Head of caudate nucleus (tissue), 42 donors: ENCODE data around the gene PCDHGA12.
"Not testable (repeated sequence)": the region's sequence is repeated elsewhere in the genome, so short reads cannot be mapped to it uniquely, and the experiment has no call there.

Experiments
- DNase-seq, 42 donors: peaks; one replicate each; pipeline versions ENCODE4 v3.0.0 to v3.0.0-alpha.2; 2020 to 2021; ENCODE audit warnings: mixed read lengths in 7 of 42
- intact Hi-C: fragments of 100-400 bp; cut with DNase I; formaldehyde crosslinking; loops from one replicate; pipeline ENCODE4 v1.15.0; 2022

The PCDHGA12 gene

DNA sequence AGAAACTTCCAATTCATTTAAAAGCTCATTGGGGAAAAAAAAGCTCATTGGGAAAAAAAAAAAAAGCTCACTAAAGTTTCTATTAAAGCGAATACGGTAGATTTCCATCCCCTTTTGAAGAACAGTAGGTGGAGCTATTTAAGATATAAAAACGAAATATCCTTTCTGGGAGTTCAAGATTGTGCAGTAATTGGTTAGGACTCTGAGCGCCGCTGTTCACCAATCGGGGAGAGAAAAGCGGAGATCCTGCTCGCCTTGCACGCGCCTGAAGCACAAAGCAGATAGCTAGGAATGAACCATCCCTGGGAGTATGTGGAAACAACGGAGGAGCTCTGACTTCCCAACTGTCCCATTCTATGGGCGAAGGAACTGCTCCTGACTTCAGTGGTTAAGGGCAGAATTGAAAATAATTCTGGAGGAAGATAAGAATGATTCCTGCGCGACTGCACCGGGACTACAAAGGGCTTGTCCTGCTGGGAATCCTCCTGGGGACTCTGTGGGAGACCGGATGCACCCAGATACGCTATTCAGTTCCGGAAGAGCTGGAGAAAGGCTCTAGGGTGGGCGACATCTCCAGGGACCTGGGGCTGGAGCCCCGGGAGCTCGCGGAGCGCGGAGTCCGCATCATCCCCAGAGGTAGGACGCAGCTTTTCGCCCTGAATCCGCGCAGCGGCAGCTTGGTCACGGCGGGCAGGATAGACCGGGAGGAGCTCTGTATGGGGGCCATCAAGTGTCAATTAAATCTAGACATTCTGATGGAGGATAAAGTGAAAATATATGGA lies at the start of gene PCDHGA12:
Gene PCDHGA12 (plus strand): TSS at position 176 of the 782 bp plus-strand sequence. CDS start 253 bp downstream, at position 429.
- DNase-seq: peak in 25 of 42 donors; percentile 15 to 70 (median 39)
- intact Hi-C loops: no loop called here

DNA sequence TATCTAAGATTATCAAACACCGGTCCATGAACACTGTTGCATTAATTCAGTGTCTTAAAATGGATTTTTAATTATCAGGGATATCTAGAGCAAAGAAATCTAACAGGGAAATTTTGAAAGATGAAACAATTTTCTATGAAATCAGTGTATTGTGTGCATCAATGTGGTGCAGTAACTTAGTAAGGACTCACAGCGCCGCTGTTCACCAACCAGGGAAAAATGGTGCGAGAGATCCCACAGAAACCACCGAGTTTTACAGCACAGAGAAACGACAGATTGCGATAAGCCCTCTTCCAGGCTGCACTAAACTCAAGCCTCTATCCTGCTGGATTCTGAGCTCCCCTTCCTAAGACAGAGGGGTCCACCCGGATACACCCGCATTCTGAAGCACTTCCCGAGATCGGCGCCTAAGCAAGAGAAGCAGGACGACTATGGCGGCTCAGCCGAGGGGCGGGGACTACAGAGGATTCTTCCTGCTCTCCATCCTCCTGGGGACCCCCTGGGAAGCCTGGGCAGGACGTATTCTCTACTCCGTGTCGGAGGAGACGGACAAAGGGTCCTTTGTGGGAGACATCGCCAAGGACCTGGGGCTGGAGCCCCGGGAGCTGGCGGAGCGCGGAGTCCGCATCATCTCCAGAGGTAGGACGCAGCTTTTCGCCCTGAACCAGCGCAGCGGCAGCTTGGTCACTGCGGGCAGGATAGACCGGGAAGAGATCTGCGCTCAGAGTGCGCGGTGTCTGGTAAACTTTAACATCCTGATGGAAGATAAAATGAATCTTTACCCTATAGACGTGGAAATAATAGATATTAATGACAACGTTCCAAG lies 47.6 kb upstream of the PCDHGA12 start, which contains the start of gene PCDHGA7:
Gene PCDHGA7 (plus strand): TSS at position 274 of the 826 bp plus-strand sequence. CDS start 158 bp downstream, at position 432.
- no peak for DNase-seq
- intact Hi-C loops: no loop called here

DNA sequence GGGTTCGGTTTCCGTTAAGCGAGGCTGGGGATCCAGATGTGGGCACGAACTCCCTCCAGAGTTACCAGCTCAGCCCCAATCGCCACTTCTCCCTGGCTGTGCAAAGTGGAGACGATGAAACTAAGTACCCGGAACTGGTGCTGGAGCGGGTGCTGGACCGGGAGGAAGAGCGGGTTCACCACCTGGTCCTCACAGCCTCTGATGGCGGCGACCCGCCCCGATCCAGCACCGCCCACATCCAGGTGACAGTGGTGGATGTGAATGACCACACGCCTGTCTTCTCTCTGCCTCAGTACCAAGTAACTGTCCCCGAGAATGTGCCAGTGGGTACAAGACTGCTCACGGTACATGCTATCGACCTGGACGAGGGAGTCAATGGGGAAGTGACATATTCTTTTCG lies 47.0 kb upstream of the PCDHGA12 start:
- intact Hi-C loops: no loop called here
- DNase-seq: no peak

DNA sequence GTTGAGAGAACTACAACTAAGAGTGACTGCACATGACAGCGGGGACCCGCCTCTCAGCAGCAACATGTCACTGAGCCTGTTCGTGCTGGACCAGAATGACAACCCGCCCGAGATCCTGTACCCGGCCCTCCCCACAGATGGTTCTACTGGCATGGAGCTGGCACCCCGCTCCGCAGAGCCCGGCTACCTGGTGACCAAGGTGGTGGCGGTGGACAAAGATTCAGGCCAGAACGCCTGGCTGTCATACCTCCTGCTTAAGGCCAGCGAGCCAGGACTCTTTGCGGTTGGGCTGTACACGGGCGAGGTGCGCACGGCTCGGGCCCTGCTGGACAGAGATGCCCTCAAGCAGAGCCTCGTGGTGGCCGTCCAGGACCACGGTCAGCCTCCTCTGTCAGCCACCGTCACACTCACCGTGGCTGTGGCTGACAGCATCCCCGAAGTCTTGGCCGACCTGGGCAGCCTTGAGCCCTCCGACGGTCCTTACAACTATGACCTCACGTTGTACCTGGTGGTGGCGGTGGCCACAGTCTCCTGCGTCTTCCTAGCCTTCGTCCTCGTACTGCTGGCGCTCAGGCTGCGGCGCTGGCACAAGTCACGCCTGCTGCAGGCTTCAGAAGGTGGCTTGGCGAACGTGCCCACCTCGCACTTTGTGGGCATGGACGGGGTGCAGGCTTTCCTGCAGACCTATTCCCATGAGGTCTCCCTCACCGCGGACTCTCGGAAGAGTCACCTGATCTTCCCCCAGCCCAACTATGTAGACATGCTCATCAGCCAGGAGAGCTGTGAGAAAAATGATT lies 45.6 kb upstream of the PCDHGA12 start:
- intact Hi-C loops: no loop called here

DNA sequence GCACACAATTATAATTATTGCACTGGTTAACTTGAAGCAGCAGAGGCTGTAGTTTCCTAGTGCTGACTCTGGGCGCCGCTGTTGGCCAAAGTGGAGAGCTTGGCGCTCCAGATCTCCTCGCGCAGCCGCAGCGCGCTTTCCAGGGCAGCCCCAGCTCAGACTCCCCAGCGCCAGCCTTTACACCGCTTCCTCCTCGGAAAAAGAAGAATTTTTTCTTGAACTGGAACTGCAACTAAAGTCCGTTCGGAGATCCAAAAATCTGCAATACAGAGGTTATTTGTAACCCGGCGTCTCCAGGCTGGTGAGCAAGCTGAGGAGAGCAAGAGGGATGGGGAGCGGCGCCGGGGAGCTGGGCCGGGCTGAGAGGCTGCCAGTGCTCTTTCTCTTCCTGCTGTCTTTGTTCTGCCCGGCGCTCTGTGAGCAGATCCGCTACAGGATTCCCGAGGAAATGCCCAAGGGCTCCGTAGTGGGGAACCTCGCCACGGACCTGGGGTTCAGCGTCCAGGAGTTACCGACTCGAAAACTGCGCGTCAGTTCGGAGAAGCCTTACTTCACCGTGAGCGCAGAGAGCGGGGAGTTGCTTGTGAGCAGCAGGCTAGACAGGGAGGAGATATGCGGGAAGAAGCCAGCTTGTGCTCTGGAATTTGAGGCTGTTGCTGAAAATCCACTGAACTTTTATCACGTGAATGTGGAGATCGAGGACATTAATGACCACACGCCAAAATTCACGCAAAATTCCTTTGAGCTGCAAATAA lies 42.6 kb upstream of the PCDHGA12 start, which contains the start of gene PCDHGB4:
Gene PCDHGB4 (plus strand): TSS at position 142 of the 755 bp plus-strand sequence. CDS start 187 bp downstream, at position 329.
- intact Hi-C loops: not testable (repeated sequence)
- peak in 1 of 42 donors; percentile 33 for DNase-seq

More for the DNA sequence above, 45.6 kb upstream of the PCDHGA12 start:
- DNase-seq: no peak

DNA sequence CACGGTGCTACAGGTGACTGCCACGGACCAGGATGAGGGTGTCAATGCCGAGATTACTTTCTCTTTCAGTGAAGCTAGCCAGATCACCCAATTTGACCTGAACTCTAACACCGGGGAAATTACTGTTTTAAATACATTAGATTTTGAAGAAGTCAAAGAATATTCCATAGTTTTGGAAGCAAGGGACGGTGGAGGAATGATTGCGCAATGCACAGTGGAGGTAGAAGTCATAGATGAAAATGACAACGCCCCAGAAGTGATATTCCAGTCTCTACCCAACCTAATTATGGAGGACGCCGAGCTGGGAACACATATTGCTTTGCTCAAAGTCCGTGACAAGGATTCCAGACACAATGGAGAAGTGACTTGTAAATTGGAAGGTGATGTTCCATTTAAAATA lies 41.6 kb upstream of the PCDHGA12 start:
- intact Hi-C loops: no loop called here
- no peak for DNase-seq

DNA sequence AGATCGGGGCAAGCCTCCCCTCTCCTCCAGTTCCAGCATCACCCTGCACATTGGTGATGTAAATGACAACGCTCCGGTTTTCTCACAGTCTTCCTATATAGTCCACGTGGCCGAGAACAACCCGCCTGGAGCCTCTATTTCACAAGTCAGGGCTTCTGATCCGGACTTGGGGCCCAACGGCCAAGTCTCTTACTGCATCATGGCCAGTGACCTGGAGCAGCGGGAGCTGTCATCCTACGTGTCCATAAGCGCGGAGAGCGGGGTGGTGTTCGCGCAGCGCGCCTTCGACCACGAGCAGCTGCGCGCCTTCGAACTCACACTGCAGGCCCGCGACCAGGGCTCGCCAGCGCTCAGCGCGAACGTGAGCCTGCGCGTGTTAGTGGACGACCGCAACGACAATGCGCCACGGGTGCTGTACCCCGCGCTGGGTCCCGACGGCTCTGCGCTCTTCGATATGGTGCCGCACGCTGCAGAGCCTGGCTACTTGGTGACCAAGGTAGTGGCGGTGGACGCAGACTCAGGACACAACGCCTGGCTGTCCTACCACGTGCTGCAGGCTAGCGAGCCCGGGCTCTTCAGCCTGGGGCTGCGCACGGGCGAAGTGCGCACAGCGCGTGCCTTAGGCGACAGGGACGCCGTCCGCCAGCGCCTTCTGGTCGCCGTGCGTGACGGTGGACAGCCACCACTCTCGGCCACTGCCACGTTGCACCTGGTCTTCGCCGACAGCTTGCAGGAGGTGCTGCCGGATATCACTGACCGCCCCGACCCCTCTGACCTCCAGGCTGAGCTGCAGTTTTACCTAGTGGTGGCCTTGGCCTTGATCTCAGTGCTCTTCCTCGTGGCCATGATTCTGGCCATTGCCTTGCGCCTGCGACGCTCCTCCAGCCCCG lies 40.9 kb upstream of the PCDHGA12 start:
- intact Hi-C loops: no loop called here
- peak in 1 of 42 donors; percentile 31 for DNase-seq

DNA sequence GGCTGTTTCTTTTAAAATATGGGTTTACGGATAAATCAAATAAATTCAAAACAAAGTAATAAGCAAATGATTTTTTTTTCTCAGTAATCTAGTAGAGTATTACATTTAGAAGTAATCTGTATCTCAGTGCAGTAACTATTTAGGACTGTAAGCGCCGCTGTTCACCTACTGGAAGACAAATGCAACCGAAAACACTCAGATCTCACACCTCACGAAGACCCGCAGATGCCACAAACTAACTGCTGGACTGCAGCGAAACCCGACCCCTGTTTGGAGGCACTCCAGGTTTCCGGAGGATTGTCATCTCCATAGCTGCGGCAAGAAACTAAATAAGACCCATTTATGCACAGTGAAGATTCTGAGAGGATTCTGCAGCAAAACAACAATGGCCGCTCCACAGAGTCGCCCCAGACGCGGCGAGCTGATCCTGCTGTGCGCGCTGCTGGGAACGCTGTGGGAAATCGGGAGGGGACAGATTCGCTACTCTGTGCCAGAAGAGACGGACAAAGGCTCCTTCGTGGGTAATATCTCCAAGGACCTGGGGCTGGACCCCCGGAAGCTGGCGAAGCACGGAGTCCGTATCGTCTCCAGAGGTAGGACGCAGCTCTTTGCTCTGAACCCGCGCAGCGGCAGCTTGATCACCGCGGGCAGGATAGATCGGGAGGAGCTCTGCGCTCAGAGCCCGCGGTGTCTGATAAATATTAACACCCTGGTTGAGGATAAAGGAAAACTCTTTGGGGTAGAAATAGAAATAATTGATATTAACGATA lies 37.7 kb upstream of the PCDHGA12 start, which contains the start of gene PCDHGA8:
Gene PCDHGA8 (plus strand): TSS at position 205 of the 770 bp plus-strand sequence. CDS start 181 bp downstream, at position 386.
- peak in 1 of 42 donors; percentile 28 for DNase-seq
- intact Hi-C loops: no loop called here

DNA sequence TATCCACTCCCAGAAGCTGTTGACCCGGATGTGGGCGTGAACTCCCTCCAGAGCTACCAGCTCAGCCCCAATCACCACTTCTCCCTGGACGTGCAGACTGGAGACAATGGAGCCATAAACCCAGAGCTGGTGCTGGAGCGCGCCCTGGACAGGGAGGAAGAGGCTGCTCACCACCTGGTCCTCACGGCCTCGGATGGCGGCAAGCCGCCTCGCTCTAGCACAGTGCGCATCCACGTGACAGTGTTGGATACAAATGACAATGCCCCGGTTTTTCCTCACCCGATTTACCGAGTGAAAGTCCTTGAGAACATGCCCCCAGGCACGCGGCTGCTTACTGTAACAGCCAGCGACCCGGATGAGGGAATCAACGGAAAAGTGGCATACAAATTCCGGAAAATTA lies 37.0 kb upstream of the PCDHGA12 start:
- intact Hi-C loops: no loop called here
- peak in 1 of 42 donors; percentile 17 for DNase-seq

DNA sequence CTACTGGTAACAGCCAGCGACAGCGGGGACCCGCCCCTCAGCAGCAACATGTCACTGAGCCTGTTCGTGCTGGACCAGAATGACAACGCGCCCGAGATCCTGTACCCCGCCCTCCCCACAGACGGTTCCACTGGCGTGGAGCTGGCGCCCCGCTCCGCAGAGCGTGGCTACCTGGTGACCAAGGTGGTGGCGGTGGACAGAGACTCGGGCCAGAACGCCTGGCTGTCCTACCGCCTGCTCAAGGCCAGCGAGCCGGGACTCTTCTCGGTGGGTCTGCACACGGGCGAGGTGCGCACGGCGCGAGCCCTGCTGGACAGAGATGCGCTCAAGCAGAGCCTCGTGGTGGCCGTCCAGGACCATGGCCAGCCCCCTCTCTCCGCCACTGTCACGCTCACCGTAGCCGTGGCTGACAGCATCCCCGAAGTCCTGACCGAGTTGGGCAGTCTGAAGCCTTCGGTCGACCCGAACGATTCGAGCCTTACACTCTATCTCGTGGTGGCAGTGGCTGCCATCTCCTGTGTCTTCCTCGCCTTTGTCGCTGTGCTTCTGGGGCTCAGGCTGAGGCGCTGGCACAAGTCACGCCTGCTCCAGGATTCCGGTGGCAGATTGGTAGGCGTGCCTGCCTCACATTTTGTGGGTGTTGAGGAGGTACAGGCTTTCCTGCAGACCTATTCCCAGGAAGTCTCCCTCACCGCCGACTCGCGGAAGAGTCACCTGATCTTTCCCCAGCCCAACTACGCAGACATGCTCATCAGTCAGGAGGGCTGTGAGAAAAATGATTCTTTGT lies 35.7 kb upstream of the PCDHGA12 start:
- intact Hi-C loops: not testable (repeated sequence)
- DNase-seq: peak in 1 of 42 donors; percentile 13

DNA sequence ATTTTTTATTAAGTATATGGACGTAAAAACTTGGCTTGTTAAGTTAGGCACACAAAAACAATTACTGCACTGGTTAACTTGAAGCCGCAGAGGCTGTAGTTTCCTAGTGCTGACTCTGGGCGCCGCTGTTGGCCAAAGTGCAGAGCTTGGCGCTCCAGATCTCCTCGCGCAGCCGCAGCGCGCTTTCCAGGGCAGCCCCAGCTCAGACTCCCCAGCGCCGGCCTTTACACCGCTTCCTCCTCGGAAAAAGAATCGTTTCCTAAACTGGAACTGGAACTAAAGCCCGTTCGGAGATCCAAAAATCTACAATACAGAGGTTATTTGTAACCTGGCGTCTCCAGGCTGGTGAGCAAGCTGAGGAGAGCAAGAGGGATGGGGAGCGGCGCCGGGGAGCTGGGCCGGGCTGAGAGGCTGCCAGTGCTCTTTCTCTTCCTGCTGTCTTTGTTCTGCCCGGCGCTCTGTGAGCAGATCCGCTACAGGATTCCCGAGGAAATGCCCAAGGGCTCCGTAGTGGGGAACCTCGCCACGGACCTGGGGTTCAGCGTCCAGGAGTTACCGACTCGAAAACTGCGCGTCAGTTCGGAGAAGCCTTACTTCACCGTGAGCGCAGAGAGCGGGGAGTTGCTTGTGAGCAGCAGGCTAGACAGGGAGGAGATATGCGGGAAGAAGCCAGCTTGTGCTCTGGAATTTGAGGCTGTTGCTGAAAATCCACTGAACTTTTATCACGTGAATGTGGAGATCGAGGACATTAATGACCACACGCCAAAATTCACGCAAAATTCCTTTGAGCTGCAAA lies 32.4 kb upstream of the PCDHGA12 start, which contains the start of gene PCDHGB5:
Gene PCDHGB5 (plus strand): TSS at position 192 of the 796 bp plus-strand sequence. CDS start 181 bp downstream, at position 373.
- peak in 10 of 42 donors; percentile 19 to 59 (median 49) for DNase-seq
- intact Hi-C loops: not testable (repeated sequence)

DNA sequence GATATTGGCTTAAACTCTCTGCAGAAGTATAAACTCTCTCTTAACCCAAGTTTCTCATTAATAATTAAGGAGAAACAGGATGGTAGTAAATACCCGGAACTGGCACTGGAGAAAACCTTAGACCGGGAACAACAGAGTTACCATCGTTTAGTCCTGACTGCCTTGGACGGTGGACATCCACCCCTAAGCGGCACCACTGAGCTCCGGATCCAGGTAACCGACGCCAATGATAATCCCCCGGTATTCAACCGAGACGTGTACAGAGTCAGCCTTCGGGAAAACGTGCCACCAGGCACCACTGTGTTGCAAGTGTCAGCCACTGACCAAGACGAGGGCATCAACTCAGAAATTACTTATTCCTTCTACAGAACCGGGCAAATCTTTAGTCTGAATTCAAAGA lies 31.7 kb upstream of the PCDHGA12 start:
- DNase-seq: peak in 1 of 42 donors; percentile 16

DNA sequence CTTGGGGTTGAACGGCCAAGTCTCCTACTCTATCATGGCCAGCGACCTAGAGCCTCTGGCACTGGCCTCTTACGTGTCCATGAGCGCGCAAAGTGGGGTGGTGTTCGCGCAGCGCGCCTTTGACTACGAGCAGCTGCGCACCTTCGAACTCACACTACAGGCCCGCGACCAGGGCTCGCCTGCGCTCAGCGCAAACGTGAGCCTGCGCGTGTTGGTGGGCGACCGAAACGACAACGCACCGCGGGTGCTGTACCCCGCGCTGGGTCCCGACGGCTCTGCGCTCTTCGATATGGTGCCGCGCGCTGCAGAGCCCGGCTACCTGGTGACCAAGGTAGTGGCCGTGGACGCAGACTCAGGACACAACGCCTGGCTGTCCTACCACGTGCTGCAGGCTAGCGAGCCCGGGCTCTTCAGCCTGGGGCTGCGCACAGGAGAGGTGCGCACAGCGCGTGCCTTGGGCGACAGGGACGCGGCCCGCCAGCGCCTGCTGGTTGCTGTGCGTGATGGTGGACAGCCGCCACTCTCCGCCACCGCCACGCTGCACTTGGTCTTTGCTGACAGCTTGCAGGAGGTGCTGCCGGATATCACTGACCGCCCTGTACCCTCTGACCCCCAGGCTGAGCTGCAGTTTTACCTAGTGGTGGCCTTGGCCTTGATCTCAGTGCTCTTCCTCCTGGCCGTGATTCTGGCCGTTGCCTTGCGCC lies 30.6 kb upstream of the PCDHGA12 start:
- intact Hi-C loops: no loop called here
- peak in 1 of 42 donors; percentile 24 for DNase-seq

More for the DNA sequence above, 31.7 kb upstream of the PCDHGA12 start:
- intact Hi-C loops: no loop called here
